ENCODE results near the gene SPATA9. TPM values are rescaled to one million over a fixed set of nuclear protein-coding genes. Genes with fewer than 3 reads are reported as not detected.

Gene SPATA9
- total and polyA plus RNA-seq, 4 donors, result 0.28 to 0.49 TPM; not detected in 2

DNA sequence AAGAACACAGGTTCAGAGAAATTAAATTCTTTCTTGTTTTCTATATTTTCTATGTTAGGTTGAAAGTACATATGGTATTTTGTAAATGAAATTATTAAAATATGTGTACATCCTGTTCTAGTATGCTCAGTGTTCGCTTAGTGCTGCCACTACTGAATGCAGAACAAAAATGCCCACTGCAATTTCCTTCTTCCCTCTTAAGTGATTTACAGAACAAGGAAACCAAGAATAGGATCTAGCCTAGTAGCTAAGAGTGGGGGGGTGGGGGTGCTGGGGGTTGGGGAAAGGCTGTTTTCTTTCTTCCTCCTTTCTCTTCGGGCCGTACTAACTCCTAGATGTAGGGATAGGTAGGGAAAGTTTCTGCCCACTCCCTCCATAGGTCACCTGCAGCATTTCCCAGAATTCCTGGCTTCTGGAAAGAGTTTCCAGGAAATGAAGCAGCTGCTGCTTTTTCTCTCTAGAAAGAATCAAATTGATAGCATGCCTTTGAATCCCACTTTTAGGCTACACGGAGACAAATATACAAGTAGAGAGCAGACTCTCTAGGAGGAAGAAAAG lies 15.7 kb downstream of the SPATA9 start:
- Histone ChIP-seq H3K36me3 (ENCODE audit: control insufficient read depth in 4 of 4, insufficient read depth in 3 of 4, low read depth in 1 of 4, low read length in 3 of 4) (no peaks in the 10 kb centered on the region), H3K27ac (ENCODE audit: low read depth in 1 of 2, low read length in 2 of 2) (no peak overlapping the region)
- 85% methylated on average over 4 of the region's 4 CpGs for WGBS

GRCh38 chr5:95664204-95664786 lies 18.5 kb downstream of the SPATA9 start:
- Histone ChIP-seq H3K27ac (ENCODE audit: low read depth in 1 of 2, low read length in 2 of 2) (peak overlapping the region in 1 of 2 donors; percentile 39), H3K4me3 (ENCODE audit: low read depth in 1 of 3, low read length in 3 of 3) (no peak overlapping the region), H3K27me3 (ENCODE audit: control insufficient read depth in 4 of 4, insufficient read depth in 4 of 4, low read length in 3 of 4) (no peaks in the 10 kb centered on the region), H3K9ac (ENCODE audit: low read depth in 1 of 2, low read length in 2 of 2) (peak overlapping the region; percentile 42 to 60), H3K4me1 (ENCODE audit: control insufficient read depth in 4 of 4, insufficient read depth in 4 of 4, low read length in 3 of 4) (peaks cover 0 to 11% (median 4%) of the 10 kb centered on the region in 4 donors), H3K36me3 (ENCODE audit: control insufficient read depth in 4 of 4, insufficient read depth in 3 of 4, low read depth in 1 of 4, low read length in 3 of 4) (no peaks in the 10 kb centered on the region), H3K9me3 (ENCODE audit: control insufficient read depth in 4 of 4, low read length in 3 of 4) (no peaks in the 10 kb centered on the region)
- TF ChIP-seq RAD21 (IDR thresholded peaks at IDR 0.05) (peak; percentile 87 to 91), FOXA2 (IDR thresholded peaks at IDR 0.05) (no peak), EGR1 (IDR thresholded peaks at IDR 0.05; ENCODE audit: low read depth in 2 of 2) (no peak), HNF4G (IDR thresholded peaks at IDR 0.05) (no peak), GABPA (IDR thresholded peaks at IDR 0.05 in 1 of 2, conservative IDR thresholded peaks at IDR 0.05 in 1 of 2) (no peak), YY1 (IDR thresholded peaks at IDR 0.05) (no peak), JUND (IDR thresholded peaks at IDR 0.05) (peak in 1 of 2 donors; percentile 25), SP1 (IDR thresholded peaks at IDR 0.05) (no peak), TAF1 (conservative IDR thresholded peaks at IDR 0.05) (no peak), FOXA1 (IDR thresholded peaks at IDR 0.05) (no peak), RXRA (IDR thresholded peaks at IDR 0.05) (no peak), MAX (IDR thresholded peaks at IDR 0.05) (no peak)
- TF ChIP-seq, protein P1, sequence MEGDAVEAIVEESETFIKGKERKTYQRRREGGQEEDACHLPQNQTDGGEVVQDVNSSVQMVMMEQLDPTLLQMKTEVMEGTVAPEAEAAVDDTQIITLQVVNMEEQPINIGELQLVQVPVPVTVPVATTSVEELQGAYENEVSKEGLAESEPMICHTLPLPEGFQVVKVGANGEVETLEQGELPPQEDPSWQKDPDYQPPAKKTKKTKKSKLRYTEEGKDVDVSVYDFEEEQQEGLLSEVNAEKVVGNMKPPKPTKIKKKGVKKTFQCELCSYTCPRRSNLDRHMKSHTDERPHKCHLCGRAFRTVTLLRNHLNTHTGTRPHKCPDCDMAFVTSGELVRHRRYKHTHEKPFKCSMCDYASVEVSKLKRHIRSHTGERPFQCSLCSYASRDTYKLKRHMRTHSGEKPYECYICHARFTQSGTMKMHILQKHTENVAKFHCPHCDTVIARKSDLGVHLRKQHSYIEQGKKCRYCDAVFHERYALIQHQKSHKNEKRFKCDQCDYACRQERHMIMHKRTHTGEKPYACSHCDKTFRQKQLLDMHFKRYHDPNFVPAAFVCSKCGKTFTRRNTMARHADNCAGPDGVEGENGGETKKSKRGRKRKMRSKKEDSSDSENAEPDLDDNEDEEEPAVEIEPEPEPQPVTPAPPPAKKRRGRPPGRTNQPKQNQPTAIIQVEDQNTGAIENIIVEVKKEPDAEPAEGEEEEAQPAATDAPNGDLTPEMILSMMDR (IDR thresholded peaks at IDR 0.05; ENCODE audit: low read depth, low read length, missing input control), result peak; percentile 71
- TF ChIP-seq, protein P2, sequence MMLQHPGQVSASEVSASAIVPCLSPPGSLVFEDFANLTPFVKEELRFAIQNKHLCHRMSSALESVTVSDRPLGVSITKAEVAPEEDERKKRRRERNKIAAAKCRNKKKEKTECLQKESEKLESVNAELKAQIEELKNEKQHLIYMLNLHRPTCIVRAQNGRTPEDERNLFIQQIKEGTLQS (IDR thresholded peaks at IDR 0.05), result no peak
- TF ChIP-seq, protein P3, sequence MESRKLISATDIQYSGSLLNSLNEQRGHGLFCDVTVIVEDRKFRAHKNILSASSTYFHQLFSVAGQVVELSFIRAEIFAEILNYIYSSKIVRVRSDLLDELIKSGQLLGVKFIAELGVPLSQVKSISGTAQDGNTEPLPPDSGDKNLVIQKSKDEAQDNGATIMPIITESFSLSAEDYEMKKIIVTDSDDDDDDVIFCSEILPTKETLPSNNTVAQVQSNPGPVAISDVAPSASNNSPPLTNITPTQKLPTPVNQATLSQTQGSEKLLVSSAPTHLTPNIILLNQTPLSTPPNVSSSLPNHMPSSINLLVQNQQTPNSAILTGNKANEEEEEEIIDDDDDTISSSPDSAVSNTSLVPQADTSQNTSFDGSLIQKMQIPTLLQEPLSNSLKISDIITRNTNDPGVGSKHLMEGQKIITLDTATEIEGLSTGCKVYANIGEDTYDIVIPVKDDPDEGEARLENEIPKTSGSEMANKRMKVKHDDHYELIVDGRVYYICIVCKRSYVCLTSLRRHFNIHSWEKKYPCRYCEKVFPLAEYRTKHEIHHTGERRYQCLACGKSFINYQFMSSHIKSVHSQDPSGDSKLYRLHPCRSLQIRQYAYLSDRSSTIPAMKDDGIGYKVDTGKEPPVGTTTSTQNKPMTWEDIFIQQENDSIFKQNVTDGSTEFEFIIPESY (IDR thresholded peaks at IDR 0.05), result no peak
- peak; percentile 52 for DNase-seq (ENCODE audit: low spot score)
- 9% methylated on average over 3 of the region's 3 CpGs for WGBS

More for the DNA sequence above, 15.7 kb downstream of the SPATA9 start:
- peaks cover 3 to 25% (median 16%) of the 10 kb centered on the region in 4 donors for H3K4me1 ChIP-seq (ENCODE audit: control insufficient read depth in 4 of 4, insufficient read depth in 4 of 4, low read length in 3 of 4)
- H3K9me3 ChIP-seq (ENCODE audit: control insufficient read depth in 4 of 4, low read length in 3 of 4), result no peaks in the 10 kb centered on the region
- TF ChIP-seq, protein P2 (IDR thresholded peaks at IDR 0.05), result no peak
- DNase-seq (ENCODE audit: low spot score), result no peak
- H3K27me3 ChIP-seq (ENCODE audit: control insufficient read depth in 4 of 4, insufficient read depth in 4 of 4, low read length in 3 of 4), result no peaks in the 10 kb centered on the region
- no peak overlapping the region for H3K9ac ChIP-seq (ENCODE audit: low read depth in 1 of 2, low read length in 2 of 2)
- H3K4me3 ChIP-seq (ENCODE audit: low read depth in 1 of 3, low read length in 3 of 3), result no peak overlapping the region

All from liver (tissue), 9 donors.